Measurements from ENCODE around the gene SLC1A1.

Gene SLC1A1

GRCh38 chr9:4581861-4582565 is 91.7 kb downstream of the SLC1A1 start:
- no peak for DNase-seq

DNA sequence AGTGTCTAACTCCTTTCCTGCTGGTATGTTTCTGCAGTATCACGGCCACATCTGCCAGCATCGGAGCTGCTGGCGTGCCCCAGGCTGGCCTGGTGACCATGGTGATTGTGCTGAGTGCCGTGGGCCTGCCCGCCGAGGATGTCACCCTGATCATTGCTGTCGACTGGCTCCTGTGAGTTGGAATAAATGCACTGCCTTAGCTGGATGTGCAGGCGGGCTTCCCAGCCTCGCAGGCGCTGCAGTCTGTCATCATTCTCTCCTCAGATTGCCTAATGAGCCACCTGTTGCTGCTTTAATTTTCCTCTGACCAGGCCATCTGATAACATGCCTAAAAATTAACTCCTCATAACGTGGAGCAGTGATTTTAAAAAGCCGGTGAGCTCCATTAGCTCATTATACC is 92.7 kb downstream of the SLC1A1 start:
- no peak for DNase-seq

DNA sequence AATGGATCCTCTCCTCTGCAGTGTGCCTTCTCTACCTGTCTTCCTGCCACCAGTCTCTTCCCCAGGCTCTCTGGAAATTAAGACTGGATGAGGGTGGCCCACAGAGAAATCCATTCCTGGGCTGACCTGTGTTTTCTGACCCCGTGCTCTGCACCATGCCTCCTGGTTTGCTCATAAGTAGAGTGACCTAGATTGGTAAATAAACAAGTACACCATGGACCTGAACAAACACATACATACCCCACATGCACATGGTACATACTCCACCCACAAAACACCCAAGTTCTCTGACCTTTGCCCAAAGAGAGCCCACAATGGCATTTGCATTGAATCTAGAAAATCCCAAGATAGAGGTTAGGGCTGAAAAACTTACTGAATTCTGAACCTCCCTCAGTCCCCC is 94.4 kb downstream of the SLC1A1 start:
- DNase-seq = no peak

DNA sequence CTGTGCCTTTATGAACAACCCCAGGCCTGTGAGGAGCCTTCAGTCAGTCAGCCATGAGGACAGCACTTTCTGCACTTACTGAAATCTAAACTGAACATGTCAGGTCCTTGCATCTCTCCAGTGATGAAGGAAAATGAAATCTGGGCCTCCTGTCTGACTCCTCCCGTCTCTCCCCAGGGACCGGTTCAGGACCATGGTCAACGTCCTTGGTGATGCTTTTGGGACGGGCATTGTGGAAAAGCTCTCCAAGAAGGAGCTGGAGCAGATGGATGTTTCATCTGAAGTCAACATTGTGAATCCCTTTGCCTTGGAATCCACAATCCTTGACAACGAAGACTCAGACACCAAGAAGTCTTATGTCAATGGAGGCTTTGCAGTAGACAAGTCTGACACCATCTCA is 94.9 kb downstream of the SLC1A1 start:
- no peak for DNase-seq

- DNase-seq = no peak
Measured at GRCh38 chr9:4588721-4589120, 98.5 kb downstream of the SLC1A1 start.

GRCh38 chr9:4590430-4591122 is 100.3 kb downstream of the SLC1A1 start:
- DNase-seq = no peak

- no peak for DNase-seq
Measured at GRCh38 chr9:4591123-4591500, 100.8 kb downstream of the SLC1A1 start.

- no peak for DNase-seq
Measured at GRCh38 chr9:4592295-4592694, 102.0 kb downstream of the SLC1A1 start.

DNA sequence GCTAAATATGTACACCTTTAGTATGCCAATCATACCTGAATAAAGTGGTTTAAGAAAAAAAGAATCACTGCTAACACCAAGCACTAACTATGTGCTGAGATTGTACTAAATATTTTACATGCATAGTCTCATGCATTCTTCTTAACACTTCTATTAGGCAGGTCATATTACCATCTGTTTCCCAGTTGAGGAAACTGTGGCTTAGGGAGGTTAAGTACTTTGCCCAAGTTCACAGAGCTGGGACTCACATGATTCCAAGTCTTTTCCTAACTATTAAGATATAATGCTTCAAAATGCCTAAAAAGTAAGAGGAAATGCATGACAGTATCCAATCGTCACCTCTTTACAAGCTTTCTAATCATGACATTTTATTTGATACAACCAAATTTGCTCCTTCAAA is 102.6 kb downstream of the SLC1A1 start:
- no peak for DNase-seq

DNA sequence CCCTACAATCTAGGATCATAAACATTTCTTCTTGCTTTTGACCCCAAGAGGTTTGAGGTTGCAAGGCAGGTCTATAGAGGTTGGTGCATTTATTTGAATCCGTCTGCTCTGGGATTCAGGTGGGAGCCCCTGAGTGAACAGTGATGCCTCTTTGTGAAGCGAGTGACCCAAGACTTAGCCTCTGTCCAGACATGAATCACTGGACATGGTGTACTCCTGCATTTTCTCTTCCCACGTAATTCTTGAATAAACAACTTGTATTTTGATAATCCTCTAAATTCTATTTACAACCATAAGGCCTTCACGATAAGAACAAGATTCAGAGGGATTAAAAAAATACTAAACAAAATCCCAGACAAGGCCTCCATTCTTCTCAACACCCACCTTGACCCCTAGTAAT is 104.3 kb downstream of the SLC1A1 start:
- no peak for DNase-seq

DNA sequence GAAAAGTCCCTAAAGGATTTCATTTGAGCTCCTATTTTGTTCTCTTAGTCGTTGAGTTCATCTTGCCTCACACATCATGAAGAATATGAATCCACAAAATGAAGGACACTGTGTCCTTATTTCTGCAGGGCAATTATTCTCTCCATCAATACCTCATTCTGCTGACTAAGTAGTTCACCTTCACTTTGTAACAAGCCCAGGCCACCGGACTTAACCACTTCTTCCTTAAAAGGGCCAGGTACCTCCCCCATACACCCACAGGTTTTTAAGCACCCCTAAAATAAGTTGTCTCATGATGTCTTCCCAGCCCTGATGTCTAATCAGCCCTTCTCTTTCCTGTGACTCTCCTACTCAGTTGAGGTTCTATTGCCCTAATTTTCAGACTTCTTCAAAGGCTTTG is 104.7 kb downstream of the SLC1A1 start:
- no peak for DNase-seq

- peak in 2 of 4 experiments; percentile 18 to 56 for DNase-seq
Measured at GRCh38 chr9:4596165-4596922, 106.1 kb downstream of the SLC1A1 start.

GRCh38 chr9:4600368-4600767 is 110.1 kb downstream of the SLC1A1 start:
- DNase-seq = no peak

DNA sequence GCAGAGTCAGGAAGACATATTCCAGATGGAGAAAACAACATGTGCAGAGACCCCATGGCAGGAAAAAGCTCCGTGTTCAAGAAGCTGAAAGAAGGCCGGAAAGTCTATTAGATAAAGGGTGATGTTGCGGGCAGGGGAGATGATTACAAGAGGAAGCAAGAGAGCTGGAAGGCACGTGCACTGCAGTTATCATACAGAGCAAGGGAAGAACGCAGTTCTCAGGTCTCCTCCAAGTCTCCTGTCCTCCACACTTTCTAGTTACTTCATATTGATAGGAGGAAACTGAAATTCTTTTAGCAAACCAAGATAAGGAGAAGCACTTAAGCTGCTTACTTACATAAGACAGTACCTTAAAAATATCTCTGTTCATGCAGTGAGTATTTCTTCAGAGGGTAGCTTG is 113.6 kb downstream of the SLC1A1 start:
- no peak for DNase-seq

GRCh38 chr9:4604678-4605095 is 114.4 kb downstream of the SLC1A1 start:
- peak in 2 of 4 experiments; percentile 21 to 25 for DNase-seq

- peak in 1 of 4 experiments; percentile 43 for DNase-seq
Measured at GRCh38 chr9:4606033-4606432, 115.8 kb downstream of the SLC1A1 start.

DNA sequence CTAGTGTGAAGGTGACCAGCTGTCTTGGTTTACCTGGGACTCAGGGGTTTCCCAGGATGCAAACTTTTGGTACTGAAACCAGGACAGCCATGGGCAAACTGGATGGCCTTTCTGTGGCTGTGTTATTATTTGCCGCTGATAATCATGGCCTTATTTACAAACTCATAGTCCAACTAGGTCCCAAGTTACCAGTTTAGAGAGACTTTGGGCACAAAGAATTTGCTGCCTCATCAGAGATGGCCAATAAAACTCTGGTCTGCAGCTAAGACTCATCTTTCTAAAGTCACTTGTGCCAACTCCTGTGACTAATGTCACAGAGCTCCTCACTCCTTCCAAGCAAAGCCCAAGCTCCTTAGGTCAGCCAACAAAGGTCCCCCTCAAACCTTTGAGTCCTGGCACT is 124.4 kb downstream of the SLC1A1 start:
- no peak for DNase-seq

DNA sequence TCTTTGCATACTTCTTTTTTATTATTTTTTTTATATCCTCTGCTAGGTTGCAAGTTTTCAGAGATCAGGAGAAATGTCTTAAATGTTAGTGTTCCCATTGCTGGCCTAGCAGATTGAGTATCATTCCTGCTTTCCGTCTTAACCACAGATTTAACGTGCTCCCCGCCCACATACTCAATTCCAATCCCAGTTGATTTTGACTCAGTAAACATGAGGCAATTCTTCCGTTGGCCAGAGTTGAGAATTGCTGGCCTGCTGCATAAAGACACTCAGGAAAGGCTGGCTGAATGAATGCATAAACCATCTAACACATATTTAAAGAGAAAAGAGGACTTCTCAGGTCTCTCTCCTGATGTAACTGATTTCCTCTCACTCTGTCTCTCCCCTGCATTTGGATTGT is 125.0 kb downstream of the SLC1A1 start:
- no peak for DNase-seq

- DNase-seq = no peak
Measured at GRCh38 chr9:4615778-4616177, 125.5 kb downstream of the SLC1A1 start.

GRCh38 chr9:4617752-4618151 is 127.5 kb downstream of the SLC1A1 start:
- no peak for DNase-seq

GRCh38 chr9:4618700-4619099 is 128.4 kb downstream of the SLC1A1 start:
- no peak for DNase-seq

GRCh38 chr9:4620057-4620765 is 129.9 kb downstream of the SLC1A1 start:
- no peak for DNase-seq

GRCh38 chr9:4620881-4621555 is 130.8 kb downstream of the SLC1A1 start:
- no peak for DNase-seq
